ENCODE measurements around the gene HOXC6.

The HOXC6 gene

DNA sequence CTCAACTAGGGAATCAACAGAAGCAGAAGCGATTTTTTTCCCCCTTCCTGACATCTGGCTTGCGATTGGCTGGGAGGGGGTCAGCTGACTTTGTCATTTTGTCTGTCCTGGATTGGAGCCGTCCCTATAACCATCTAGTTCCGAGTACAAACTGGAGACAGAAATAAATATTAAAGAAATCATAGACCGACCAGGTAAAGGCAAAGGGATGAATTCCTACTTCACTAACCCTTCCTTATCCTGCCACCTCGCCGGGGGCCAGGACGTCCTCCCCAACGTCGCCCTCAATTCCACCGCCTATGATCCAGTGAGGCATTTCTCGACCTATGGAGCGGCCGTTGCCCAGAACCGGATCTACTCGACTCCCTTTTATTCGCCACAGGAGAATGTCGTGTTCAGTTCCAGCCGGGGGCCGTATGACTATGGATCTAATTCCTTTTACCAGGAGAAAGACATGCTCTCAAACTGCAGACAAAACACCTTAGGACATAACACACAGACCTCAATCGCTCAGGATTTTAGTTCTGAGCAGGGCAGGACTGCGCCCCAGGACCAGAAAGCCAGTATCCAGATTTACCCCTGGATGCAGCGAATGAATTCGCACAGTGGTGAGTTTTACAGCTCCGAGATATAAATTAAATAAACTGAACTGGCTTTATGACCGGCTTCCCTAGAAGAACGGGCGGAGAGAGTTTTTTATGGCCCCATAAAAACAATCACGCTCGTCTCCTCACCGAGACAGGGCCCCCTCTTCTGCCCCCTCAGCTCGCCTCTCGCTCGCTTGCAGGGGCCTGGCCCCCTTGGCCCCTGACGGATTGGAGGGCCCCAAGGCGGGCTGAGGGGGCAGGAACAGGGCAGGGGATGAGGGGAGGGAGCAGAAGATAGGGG lies at the start of gene HOXC6:
TSS of gene HOXC6 (plus strand) at position 127 of the 888 bp plus-strand sequence. CDS start at position 209, 82 bp downstream.
- DNase-seq (ENCODE audit: low read depth): no peak

DNA sequence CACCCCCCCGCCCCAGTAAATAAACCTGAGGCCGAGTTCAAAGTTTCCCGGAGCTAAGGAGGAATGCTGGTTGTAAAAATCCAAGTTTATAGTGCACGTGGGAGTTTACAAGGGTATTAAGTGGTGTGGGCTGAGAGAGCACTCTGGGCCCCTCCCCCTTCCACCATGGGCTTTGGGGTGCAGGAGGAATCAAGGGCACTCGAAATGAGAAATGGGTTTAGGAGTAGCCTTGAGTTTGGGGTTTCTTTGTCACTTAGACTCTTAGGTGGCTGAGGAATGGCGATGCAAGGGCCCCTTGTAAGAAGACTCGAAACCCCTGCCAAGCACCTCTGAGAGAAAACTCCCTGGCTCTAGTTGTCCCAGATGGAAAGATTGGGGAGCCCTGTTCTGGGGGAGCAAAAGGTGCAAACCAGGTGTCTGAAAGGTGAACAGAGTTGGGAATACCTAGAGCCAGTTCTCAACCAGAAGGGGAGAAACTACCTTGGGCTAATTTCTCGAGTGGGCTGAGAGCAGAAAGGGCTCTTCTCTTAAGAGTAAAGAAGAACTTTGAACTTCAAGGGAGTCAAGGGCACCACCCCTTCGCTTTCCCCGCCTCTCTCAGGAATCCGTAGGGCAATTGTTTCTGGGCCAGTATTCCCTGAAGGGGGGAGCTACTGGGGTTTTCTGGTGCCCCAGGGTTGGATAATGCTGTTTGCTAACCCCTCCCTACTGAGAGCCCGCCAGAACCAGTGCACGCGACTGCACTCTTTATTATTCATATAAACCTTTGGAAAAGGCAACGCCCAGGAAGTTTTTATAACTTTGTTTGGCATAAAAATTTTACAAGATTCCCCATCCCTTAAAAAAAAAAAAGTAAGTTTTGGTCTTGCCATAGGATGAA lies 49.5 kb upstream of the HOXC6 start:
- no peak for DNase-seq (ENCODE audit: low read depth)

DNA sequence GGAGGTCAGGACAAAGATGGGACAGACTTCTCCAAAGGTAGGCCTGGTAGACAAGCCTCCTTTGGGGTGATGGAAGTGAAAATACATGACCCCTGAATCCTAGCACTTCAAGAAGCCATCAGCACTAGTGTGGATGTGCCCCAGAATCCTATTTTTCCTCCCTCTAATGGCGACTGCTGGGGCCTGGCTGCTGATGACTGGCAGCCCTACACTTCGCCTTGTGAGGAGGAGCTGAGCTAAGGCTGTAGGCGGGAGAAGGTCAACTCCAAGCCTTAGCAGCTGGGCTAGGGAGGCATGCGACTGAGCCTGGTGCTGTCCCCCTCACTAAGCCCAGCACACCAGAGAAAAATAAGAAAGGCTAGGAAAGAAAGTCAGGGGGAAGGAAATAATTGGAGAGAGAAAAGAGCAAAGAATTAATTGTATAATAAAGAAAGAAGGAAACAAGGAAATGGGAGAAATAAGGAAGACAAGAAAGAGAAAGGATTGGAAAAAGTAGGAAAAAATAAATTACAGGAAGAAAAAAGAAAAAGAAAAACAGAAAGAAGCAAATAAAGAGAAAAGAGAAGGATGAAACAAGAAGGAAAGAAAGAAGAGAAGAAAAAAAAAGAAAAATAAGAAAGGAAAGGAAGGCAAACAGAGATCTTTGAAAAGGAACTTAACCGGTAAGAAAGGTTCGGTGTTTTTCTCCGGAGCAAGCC lies 48.0 kb upstream of the HOXC6 start:
- no peak for DNase-seq (ENCODE audit: low read depth)

DNA sequence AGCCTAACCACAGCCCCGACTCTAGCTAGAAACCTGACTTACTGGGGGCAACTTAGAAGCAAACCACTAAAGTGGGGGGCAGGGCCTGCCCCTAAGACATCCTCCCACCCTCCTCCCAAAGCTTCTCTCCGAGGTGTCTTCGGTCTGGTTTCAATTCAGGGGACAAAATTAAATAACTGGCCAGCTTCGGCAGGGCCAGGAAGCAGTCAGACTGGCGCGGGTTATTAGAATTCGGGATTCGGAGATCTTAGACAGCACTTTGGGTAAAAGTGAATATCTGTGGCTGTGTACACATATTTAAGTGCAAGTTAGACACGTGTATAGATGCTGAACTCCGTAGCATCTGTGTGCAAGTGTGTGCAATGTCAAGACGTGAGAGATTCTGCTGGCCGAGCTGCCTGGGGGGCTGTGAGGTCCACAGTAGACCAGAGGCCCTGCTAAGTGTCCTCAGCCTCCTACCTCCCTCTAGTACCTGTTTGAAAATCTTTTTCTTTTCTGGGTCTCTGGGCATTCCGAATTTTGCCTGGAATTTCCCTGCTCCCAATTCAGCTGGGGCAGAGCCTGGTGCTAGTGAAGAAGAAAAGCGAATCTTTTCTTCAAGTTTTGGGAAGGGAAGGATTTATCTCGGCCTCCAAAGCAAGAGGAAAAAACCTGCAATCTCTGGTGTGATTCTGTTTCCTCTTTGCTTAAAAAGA lies 47.3 kb upstream of the HOXC6 start:
- no peak for DNase-seq (ENCODE audit: low read depth)

DNA sequence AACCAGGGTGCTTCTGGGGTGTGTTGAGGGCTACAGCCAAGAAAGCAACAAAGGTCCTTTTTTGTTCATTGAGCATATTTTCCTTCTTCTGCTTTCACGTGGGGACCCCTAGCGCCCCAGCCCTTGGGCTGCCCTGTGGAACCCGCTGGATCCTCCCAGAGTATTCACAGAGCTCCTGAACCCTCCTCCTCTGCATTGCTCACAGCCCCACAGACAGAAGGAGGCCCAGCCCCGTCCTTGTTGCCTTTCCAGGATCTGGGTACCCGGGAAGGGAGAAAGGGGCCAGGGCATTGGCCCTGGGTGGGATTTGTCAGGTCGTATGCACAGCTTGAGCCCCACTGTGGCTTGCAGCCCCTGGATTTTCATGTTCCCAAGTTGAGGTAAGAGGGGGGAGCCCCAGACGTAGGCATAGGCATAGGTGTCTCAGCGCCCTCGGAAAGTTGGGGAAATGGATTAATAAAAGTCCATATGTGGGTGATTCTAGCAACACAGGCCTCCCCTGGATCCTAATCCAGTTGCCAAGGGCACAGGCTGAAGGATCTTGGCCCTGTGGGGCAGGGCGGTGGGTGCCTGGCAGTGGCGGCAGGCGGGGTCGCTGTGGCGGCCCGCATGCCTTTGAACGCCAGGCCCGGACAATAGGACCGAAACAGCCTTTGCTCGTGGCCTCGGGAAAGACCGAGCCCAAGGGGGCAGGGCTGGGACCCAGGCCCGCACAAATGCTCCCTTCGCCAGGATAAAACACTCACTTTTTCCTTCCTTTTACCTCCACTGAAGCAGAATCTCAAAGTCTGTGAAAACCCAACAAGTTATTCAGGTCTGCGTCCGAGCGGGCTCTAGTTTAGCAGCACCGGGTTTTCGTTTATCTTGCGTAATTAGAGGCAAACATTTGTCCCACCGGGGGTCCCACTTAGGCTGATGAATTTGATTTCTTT lies 46.3 kb upstream of the HOXC6 start:
- DNase-seq (ENCODE audit: low read depth): no peak

DNA sequence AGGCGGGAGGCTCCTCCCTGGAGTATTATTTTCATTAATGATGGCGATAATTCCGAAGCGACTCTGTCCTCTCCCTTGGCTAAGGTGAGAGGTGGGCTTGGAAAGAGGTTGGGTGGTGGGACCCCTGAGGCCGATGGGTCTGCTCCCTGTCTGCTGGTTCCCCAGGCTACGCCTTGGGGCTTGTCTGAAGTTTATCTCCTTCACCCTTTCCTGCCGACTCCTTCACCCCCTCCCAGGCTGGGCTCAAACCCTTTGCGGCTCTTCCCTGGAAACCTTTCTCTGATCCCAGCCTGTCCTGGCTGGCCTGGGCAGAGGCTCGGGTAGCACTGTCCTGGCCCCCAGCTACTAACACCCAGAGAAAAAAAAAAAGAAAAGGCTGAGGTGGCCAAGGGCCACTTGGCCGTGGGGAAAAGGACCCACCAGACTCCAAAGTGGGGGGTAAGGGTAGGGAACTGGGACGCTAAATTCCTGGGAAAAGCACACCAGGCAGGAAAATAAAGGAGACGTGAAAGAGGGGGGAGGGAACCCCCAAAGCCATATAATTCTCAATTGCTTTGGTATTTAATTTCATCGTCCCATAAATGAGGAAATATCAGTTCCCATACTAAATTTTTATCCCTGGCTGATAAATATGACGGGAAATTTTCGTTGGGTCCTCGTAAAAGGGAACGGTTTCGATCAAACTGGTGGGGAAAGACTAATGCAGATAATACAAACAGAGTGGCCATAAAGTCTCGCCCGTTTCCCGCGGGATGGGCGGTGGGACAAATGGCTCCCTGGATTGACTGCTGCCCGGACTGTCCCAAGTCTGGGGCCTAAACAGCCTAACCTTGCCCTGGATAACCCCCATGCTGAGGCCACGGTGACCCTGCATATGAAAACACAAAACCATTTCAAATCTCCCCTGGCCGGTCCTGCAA lies 45.3 kb upstream of the HOXC6 start:
- no peak for DNase-seq (ENCODE audit: low read depth)

DNA sequence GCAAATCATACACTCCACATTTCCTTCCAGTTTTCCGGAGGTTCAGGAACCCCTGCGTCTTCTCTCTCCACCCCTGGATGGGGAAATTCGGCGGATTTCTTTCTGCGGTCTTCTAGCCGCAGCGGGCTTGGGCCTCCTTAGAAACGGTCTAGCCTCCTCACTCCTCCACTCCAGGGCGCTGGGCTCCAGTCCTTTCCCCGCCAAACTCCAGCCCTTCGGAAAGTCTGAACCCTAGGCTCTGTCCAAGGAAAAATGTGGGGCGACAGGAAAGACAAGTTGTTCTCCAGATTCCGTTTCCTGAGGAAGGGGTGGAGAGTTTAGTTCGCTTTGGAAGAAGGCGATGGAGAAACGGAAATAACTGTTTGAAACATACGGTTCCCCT lies 44.7 kb upstream of the HOXC6 start:
- DNase-seq (ENCODE audit: low read depth): no peak

DNA sequence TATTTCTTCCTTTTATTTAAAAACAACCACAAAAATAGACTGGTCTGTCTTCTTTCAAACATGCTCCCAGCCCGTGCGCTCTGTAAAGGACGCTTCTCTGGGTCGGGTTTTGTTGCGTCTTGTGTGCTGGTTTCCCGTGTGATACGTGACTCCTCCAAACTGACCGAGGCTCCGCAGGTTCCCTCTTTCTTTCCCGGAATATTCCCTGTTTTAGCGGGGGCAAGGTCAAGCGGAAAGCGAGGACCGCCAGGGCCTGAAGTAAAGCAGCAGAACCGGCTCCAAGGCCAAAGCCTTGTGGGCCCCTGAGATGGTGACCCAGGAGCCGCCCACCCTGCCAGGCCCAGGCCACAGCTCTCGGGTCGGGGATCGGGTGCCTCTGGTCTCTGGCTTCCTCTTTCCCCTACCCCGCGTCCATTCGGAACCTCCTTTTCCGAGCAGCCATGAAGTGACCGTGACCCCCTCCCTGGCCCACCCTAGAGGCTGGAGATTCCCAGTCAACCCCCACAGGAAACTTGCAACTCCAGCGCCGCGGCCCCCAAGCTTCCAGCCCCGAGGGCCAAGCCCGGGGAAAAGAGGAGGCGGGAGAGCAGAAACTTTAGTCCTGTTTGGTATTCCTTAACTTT lies 44.2 kb upstream of the HOXC6 start:
- DNase-seq (ENCODE audit: low read depth): no peak

DNA sequence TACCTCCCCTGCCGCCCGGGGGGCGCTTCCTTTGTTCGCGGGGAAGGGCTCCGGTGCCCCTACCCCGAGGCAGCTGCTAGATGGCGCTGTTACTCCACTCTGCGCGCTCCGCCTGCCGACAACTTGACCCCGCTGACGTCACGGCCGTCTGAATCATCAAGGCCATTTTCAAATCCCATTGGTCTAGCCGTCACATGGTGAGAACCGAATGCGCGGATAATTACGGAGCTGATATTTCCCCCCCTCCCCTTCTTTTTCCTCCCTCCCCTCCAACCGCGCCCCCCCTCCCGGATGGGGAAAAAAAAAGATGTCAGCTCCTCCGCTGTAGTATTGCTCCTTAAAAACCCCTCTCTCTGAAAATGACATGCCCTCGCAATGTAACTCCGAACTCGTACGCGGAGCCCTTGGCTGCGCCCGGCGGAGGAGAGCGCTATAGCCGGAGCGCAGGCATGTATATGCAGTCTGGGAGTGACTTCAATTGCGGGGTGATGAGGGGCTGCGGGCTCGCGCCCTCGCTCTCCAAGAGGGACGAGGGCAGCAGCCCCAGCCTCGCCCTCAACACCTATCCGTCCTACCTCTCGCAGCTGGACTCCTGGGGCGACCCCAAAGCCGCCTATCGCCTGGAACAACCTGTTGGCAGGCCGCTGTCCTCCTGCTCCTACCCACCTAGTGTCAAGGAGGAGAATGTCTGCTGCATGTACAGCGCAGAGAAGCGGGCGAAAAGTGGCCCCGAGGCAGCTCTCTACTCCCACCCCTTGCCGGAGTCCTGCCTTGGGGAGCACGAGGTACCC lies 43.1 kb upstream of the HOXC6 start, which contains the start of gene HOXC10:
TSS of gene HOXC10 (plus strand) at position 246 of the 791 bp plus-strand sequence. CDS start at position 360, 114 bp downstream.
- DNase-seq (ENCODE audit: low read depth): peak; percentile 62

DNA sequence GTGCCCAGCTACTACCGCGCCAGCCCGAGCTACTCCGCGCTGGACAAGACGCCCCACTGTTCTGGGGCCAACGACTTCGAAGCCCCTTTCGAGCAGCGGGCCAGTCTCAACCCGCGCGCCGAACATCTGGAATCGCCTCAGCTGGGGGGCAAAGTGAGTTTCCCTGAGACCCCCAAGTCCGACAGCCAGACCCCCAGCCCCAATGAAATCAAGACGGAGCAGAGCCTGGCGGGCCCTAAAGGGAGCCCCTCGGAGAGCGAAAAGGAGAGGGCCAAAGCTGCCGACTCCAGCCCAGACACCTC lies 42.6 kb upstream of the HOXC6 start:
- no peak for DNase-seq (ENCODE audit: low read depth)

DNA sequence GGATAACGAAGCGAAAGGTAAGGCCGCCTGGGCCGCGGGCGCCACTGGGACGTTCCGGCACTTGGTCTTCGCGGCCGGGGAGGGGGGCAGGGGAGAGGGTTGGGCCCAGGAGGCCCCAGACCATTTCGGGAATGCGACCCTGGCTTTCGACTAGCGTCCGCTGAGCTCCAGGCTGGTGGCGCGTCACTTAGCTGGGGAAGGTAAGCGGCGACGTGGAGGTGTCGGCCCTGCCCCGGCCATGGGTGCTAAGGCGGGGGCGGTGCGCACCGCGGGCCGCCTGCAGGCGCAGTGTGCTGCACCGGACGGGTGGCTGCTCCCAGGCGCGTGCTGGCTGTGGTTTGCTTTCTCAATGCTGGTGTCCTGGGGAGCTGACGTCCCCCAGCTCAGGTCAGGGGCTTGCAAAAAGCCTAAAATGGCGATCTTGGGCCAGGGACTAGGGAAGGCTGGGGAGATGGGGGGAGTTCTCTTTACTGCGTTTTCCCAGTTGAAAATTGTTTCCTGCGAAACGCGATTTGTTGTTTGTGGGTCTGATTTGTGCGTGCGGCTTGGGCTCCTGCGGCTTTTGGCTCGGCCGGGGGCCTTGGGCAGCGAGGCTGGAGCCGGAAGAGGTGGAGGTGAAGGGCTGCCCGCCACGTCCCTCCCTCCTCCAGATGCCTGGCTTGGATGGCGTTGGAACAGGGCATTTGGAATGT lies 42.1 kb upstream of the HOXC6 start:
- DNase-seq (ENCODE audit: low read depth): no peak

DNA sequence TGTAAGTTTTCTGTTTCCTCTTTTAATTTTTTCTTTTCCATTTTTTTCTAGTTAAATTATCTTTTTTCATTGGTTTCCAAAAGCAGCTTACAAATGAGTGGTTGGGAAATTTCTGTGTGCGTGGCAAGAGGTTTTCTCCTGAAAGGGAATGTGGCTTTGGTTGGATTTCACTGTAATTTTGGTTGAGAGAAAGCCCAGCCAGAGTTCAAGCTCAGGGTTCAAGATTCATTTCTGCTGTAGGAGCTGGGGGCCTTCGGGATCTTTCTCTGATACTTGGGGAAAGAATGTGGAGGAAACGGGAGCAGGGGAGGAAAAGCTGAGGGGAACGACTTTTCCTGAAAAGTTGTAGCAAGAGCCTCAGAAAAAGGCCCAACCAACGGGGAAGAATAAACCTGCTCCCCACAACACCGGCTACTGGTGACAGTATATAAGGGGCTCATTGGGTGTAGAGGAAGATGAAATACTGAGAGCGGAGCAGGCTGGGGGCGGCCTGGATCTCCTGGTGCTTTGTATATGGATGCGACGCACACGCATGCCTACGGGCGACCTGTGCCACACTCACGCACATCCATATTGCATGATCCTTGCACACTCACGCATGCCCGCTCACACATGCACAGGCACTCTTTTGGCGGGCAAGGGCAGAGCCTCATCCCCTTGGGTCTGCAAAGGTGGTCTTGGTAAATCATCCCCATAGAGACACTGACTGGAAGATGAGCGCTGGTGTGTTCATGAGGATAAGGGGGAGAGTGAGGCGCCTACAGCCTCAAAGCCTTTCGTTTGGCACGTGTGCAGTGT lies 41.4 kb upstream of the HOXC6 start:
- DNase-seq (ENCODE audit: low read depth): no peak

DNA sequence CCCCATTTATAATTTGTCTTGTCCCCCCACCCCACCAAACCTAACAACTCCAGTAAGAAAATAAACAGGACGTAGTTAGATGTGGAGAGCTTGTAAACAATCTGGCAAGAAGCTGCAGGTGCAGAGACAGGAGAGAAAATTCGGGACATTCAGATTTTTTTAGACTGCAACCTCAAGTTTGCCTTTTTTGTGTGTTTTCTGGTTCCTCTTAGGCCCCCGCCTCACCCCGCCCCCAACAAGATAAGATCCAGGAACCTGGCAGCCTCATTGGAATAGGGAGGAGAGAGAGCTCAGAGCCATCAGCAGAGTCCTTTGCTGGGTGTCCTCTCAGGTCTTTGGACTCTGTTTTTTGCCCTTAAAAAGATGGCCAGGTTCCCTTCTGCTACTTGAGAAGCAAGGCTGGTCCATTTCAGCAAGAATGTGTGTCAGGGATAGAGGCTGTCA lies 40.4 kb upstream of the HOXC6 start:
- no peak for DNase-seq (ENCODE audit: low read depth)

DNA sequence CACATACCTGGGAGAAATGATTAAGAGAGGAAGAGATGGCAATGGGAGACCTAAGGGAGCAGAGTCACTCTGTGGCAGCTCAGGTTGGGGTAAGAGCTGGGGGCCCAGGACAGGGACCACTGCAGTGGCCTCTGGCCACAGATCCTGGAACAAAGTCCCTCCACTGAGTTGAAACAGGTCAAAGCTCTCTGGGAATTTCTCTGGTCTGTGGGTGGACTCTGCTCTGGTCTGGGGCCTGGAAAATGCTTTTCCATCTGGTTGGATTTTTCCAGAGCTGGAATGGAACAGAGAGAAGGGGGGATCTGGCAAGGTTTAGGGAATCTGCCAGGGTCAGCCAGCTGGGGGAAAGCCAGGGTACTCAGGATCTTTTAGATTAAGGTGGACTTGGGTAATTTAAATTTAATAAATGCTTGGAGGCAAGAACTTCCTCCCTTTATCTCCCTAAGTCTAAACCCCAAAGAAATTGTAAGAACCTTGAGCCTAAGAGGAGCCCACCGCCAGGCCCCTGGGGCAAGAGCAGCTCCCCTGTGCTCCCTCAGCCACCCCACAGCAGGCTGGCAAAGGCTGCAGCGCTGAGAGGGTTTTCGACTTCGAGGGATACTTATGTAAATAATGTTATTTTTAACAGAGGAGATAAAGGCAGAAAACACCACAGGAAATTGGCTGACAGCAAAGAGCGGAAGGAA lies 39.6 kb upstream of the HOXC6 start:
- no peak for DNase-seq (ENCODE audit: low read depth)

DNA sequence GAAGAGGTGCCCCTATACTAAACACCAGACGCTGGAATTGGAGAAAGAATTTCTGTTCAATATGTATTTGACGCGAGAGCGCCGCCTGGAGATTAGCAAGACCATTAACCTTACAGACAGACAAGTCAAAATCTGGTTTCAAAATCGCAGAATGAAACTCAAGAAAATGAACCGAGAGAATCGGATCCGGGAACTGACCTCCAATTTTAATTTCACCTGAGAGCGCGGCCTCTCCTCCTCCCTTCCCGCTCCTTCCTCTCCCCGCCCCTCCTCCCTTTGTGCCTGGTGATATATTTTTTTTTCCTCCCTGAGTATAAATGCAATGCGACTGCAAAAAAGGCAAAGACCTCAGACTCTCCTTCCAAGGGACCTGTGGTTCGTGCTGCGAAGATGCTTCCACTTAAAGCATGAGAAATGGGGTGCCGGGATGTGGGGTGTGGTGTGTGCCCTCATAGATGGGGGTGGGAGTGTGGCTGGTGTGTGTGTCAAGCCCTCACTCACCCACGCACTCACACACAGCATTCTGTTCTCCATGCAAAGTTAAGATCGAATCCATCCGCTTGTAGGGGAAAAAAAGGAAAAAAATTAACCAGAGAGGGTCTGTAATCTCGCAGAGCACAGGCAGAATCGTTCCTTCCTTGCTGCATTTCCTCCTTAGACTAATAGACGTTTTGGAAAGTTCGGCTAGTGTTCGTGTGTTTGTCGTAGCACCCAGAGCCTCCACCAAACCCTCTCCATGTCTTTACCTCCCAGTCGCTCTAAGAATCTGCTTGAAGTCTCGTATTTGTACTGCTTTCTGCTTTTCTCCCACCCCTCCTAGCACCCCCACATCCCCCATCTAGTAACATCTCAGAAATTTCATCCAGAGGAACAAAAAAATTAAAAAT lies 38.8 kb upstream of the HOXC6 start:
- DNase-seq (ENCODE audit: low read depth): peak; percentile 31
